OCI-LY7 (cell line): ENCODE measurements around the gene AMPD2.

Experiments
- CTCF ChIP-seq: fragments of 200-600 bp; sonication (generic); conservative IDR thresholded peaks from 2 replicates; pipeline ENCODE4 v1.5.1; 2014; ENCODE audit warnings: mild to moderate bottlenecking, antibody characterized with exemption, low read length, moderate library complexity, mixed read lengths
- EZH2phosphoT487 ChIP-seq: fragments of 200-600 bp; sonication (generic); IDR thresholded peaks from 2 replicates; pipeline ENCODE4 v1.6.1; 2018; ENCODE audit warnings: low read depth, borderline replicate concordance, mild to moderate bottlenecking, mixed run types, antibody characterized with exemption, low read length, moderate library complexity, mixed read lengths

GRCh38 chr1:109622895-109623294, 3.3 kb downstream of the AMPD2 start:
- TF ChIP-seq CTCF (no peak), EZH2phosphoT487 (no peak)
